Measurements from ENCODE around the gene RIPK1. TPM values are rescaled to one million over a fixed set of nuclear protein-coding genes. Genes with fewer than 3 reads are reported as not detected.

The RIPK1 gene
- polyA plus RNA-seq, 1 experiment: 25.9 TPM

DNA sequence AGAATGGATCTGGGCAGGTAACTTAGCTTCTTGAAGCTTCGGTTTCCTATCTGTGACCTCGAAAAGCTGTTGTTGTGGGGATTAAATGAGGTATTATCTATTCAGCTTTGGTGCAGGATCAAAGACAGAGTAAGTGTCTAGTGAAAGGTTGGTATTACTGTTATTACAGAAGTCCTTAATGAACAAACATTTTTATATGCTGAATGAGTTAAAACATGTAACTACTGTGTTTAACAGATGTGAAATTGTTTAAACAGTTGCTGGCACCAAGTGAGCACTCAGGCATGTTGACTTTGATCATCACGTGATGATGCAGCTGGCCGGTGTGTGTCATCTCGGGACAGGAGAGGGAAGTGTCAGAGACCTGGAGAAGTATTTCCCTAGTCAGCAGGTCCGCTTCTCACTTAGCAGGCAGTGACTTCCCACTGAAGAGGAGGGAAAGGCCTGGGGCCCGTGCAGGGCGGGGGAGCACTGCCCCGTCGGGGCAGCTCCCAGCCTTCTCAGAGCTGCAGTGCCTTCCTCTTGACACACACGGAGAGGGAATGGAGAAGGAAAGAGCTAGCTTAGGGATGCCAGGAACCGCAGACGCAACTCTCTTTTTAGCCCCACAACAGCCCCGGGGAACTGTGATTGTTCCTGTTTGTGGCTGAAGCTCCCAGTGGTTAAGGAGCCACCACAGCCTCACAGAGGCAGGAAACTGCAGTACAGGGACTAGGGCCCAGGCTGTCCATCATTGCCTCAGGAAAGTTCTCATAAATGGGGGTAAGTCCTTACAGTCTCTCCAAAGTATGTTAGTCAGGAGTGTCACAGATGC, 71.0 kb downstream of the RIPK1 start:
- CTCF ChIA-PET: interaction anchor here (0.6 to 4.1 kb wide), 3 partner anchors 13 to 112 kb away, joined by 3 to 19 read pairs (median 4); partner anchors contain the start of gene TUBB2A
- H3K4me3 ChIP-seq (ENCODE audit: low read depth, low read length): no peak overlapping the region
- POLR2A ChIA-PET: interaction anchor here (0.6 to 1.6 kb wide), 3 partner anchors 18 to 23 kb away, joined by 3 to 8 read pairs (median 3); partner anchors contain the start of gene TUBB2A
- no peaks in the 10 kb centered on the region for H3K27me3 ChIP-seq (ENCODE audit: control insufficient read depth, insufficient read depth, low read length)
- no peaks in the 10 kb centered on the region for H3K9me3 ChIP-seq (ENCODE audit: control insufficient read depth, insufficient read depth, low read length)
- peak; percentile 71 for DNase-seq (ENCODE audit: low read depth, low spot score)
- TF ChIP-seq, protein P1, sequence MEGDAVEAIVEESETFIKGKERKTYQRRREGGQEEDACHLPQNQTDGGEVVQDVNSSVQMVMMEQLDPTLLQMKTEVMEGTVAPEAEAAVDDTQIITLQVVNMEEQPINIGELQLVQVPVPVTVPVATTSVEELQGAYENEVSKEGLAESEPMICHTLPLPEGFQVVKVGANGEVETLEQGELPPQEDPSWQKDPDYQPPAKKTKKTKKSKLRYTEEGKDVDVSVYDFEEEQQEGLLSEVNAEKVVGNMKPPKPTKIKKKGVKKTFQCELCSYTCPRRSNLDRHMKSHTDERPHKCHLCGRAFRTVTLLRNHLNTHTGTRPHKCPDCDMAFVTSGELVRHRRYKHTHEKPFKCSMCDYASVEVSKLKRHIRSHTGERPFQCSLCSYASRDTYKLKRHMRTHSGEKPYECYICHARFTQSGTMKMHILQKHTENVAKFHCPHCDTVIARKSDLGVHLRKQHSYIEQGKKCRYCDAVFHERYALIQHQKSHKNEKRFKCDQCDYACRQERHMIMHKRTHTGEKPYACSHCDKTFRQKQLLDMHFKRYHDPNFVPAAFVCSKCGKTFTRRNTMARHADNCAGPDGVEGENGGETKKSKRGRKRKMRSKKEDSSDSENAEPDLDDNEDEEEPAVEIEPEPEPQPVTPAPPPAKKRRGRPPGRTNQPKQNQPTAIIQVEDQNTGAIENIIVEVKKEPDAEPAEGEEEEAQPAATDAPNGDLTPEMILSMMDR (IDR thresholded peaks at IDR 0.05; ENCODE audit: low read depth, low read length): no peak
- H3K27ac ChIP-seq (ENCODE audit: low read depth, low read length): peak overlapping the region; percentile 61

DNA sequence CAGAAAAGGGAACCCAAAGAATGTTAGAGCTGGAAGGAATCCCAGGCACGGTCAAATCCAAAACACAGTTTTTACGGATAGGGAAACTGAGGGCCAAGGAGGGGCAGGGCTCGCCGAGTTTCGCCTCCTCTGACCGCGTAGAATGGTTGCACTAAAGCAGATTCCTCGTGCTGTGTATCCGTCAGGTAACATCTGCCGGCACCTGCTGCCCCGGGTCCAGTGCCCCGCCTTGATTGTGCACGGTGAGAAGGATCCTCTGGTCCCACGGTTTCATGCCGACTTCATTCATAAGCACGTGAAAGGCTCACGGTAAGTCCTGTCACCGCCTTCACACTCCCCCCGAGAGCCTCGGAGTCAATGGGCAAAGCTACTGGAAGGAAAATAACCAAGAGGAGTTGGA, 71.9 kb downstream of the RIPK1 start:
- Histone ChIP-seq H3K4me3 (ENCODE audit: low read depth, low read length) (no peak overlapping the region), H3K9me3 (ENCODE audit: control insufficient read depth, insufficient read depth, low read length) (no peaks in the 10 kb centered on the region), H3K27me3 (ENCODE audit: control insufficient read depth, insufficient read depth, low read length) (no peaks in the 10 kb centered on the region), H3K27ac (ENCODE audit: low read depth, low read length) (no peak overlapping the region)
- CTCF ChIA-PET: interaction anchor here (1.4 to 4.1 kb wide), 3 partner anchors 14 to 111 kb away, joined by 3 to 19 read pairs (median 3); partner anchors contain the start of gene TUBB2A
- TF ChIP-seq, protein P1 (IDR thresholded peaks at IDR 0.05; ENCODE audit: low read depth, low read length): no peak
- no peak for DNase-seq (ENCODE audit: low read depth, low spot score)
- POLR2A ChIA-PET: interaction anchor here (1.6 kb wide), 1 partner anchor 17 kb away, joined by 8 read pairs; the partner anchor contains the start of gene TUBB2A

DNA sequence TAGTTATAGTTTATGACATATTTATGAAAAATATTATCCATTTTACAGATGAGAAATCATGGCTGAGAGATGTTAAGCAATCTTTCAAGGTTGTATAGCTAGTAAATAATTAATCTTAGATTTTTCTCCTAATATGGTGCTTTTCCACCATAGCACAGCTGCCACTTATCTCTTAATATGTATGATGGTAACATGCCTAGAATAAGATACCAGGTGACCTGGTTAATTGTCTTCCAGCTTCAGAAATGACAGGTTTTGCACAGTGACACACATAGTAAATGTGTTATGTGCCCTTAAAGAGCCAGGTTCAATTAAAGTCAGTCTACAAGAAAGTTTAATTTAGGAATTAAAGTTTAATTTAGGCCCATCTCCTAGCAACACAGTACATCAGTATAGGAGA, 74.2 kb downstream of the RIPK1 start:
- DNase-seq (ENCODE audit: low read depth, low spot score): no peak
- TF ChIP-seq, protein P1 (IDR thresholded peaks at IDR 0.05; ENCODE audit: low read depth, low read length): no peak
- Histone ChIP-seq H3K4me3 (ENCODE audit: low read depth, low read length) (no peak overlapping the region), H3K27me3 (ENCODE audit: control insufficient read depth, insufficient read depth, low read length) (no peaks in the 10 kb centered on the region), H3K9me3 (ENCODE audit: control insufficient read depth, insufficient read depth, low read length) (no peaks in the 10 kb centered on the region), H3K27ac (ENCODE audit: low read depth, low read length) (no peak overlapping the region)
- ChIA-PET CTCF (interaction anchor here (1.0 kb wide), 1 partner anchor 16 kb away, joined by 3 read pairs; no protein-coding TSS in a partner anchor), POLR2A (no interaction called here)

DNA sequence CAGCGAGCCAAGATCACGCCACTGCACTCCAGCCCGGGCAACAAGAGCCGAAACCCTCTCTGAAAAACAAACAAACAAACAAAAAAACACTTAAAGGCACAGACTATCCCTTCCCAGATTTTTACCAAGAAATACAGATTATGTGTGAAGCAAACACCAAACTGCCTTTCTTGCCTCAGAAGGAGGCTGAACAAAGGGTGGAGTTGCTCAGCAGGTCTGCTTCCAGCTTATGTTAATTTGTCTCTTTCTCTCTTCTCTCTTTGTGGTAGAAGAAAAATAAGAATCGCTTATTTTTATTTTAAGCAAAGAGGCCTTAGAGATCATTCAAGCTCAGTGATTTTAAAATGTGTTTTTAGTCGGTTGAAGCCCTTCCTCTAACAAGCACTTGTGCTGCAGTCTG, 74.9 kb downstream of the RIPK1 start:
- no peak overlapping the region for H3K4me3 ChIP-seq (ENCODE audit: low read depth, low read length)
- ChIA-PET POLR2A (no interaction called here), CTCF (interaction anchor here (1.0 kb wide), 2 partner anchors 16 to 17 kb away, joined by 3 to 4 read pairs; no protein-coding TSS in a partner anchor)
- no peak for DNase-seq (ENCODE audit: low read depth, low spot score)
- peaks cover 3% of the 10 kb centered on the region for H3K9me3 ChIP-seq (ENCODE audit: control insufficient read depth, insufficient read depth, low read length)
- no peak overlapping the region for H3K27ac ChIP-seq (ENCODE audit: low read depth, low read length)
- TF ChIP-seq, protein P1 (IDR thresholded peaks at IDR 0.05; ENCODE audit: low read depth, low read length): no peak
- no peaks in the 10 kb centered on the region for H3K27me3 ChIP-seq (ENCODE audit: control insufficient read depth, insufficient read depth, low read length)

DNA sequence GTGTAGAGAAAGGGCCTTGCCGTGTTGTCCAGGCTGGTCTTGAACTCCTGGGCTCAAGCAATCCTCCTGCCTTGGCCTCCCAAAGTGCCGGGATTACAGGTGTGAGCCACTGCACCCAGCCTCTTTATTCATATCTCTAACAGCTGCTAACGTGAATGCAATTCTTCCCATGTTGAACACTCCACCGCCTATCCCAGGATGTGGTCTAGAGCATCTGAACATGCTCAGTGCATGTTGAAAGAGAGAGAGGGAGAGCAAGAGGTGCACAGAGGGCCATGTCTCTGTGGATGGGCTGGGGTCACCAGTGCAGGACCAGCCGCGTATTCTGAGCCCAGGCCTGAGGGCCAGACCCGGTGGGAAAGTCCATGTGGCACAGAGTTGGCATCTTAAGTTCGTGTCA, 76.3 kb downstream of the RIPK1 start:
- CTCF ChIA-PET: no interaction called here
- TF ChIP-seq, protein P1 (IDR thresholded peaks at IDR 0.05; ENCODE audit: low read depth, low read length): no peak
- POLR2A ChIA-PET: no interaction called here
- Histone ChIP-seq H3K4me3 (ENCODE audit: low read depth, low read length) (no peak overlapping the region), H3K27me3 (ENCODE audit: control insufficient read depth, insufficient read depth, low read length) (no peaks in the 10 kb centered on the region), H3K27ac (ENCODE audit: low read depth, low read length) (no peak overlapping the region), H3K9me3 (ENCODE audit: control insufficient read depth, insufficient read depth, low read length) (peaks cover 3% of the 10 kb centered on the region)
- DNase-seq (ENCODE audit: low read depth, low spot score): no peak
